ENCODE results near the gene C3orf52.

Gene C3orf52

GRCh38 chr3:112085735-112086075 lies 484 bp upstream of the C3orf52 start:
- no peak for DNase-seq (ENCODE audit: insufficient read length, low spot score)
- peak; percentile 65 for FAIRE-seq

DNA sequence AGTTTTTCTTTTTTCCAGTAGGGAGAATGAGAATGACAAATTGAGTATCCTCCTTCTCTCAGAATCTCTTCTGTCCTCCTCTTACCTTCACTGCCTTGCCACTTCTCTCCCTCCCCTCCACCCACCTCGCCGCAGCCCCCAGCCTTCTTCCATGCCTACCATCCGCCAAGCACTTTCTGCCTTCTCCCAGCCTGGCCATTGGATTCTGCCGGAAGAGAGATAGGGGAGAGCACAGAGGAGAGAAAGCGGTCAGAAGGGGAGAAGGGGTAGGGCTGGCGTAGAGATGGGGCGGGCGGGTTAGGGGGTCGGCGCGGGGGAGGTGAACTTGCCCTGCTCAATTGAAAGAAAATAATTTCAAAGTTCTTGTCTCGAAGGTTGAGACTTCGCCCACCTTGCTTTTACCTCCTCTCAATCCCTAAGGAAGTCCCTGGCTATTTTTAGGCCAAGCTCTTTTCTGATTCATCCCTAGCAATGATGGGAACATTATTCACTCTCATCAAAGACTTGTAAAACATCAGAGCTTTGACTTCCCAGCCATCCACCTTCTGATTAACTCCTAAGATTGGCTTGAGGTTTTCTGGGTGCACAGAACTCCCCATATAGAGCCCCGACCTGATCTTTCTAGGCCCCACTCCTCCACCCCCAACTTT lies 811 bp downstream of the C3orf52 start:
- FAIRE-seq (peak; percentile 26), DNase-seq (ENCODE audit: insufficient read length, low spot score) (no peak)

DNA sequence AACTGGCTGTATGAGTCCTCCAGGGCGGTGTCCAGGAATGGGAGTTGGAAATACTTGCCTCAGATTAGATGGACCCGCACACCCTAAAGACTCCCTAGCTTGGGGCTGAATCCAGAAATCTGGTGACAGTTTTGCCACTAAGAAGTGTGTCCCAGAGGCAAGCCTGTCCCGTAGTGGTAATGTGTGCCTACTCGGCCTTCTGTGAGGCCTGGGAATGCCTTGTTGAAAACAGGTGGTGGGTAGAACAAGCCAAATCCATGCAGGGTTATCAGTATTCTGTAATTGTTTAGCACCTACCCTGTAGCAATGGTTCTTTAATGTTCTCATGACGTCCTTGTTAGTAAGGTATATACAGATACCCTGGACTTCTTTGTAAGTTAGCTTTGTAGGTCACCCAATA lies 1.6 kb downstream of the C3orf52 start:
- FAIRE-seq: no peak
- DNase-seq (ENCODE audit: insufficient read length, low spot score): no peak

- FAIRE-seq: no peak
- DNase-seq (ENCODE audit: insufficient read length, low spot score): no peak
Measured at GRCh38 chr3:112088944-112089343, 2.8 kb downstream of the C3orf52 start.

- no peak for DNase-seq (ENCODE audit: insufficient read length, low spot score)
- FAIRE-seq: no peak
Measured at GRCh38 chr3:112089956-112090886, 4.0 kb downstream of the C3orf52 start.

DNA sequence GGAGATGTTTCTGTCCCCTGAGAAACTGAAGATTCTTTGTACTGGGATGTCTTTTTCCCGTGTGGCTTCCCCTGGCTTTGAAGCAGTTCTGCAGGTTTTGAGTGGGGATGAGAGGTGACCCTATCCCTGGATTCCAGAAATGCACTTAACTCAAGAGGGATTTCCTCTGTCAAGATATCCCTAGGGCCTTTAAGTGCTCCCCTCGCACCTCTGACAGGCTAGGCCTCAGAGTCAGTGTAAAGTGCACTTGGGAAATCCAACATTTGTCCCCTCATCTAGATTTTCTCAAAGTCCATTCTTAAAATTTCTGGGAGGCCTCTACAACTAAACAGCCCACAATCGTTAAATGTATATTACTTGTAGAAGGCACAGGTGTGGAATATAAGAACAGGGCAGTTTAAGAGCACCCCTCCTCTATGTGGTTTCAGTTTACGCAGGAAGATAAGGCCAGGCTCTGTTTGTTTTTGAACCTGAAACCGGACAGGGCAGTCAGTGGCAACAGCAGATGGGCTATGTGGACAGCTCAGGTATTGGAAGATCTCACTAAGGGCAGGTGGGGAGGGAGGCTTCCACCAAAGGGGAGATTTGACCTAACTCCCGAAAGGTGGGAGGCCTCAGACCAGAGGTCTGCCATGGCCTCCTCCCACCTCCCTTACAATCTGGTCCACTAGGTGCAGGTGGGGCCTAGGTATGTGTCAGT lies 4.8 kb downstream of the C3orf52 start:
- FAIRE-seq: no peak

GRCh38 chr3:112092496-112093179 lies 6.4 kb downstream of the C3orf52 start:
- FAIRE-seq: no peak
- DNase-seq (ENCODE audit: insufficient read length, low spot score): no peak

More for the DNA sequence above, 4.8 kb downstream of the C3orf52 start:
- no peak for DNase-seq (ENCODE audit: insufficient read length, low spot score)

GRCh38 chr3:112093180-112093522 lies 7.0 kb downstream of the C3orf52 start:
- no peak for FAIRE-seq
- DNase-seq (ENCODE audit: insufficient read length, low spot score): no peak

- DNase-seq (ENCODE audit: insufficient read length, low spot score) (no peak), FAIRE-seq (no peak)
Measured at GRCh38 chr3:112095731-112096130, 9.5 kb downstream of the C3orf52 start.

- no peak for DNase-seq (ENCODE audit: insufficient read length, low spot score)
- no peak for FAIRE-seq
Measured at GRCh38 chr3:112096176-112096575, 10.0 kb downstream of the C3orf52 start.

DNA sequence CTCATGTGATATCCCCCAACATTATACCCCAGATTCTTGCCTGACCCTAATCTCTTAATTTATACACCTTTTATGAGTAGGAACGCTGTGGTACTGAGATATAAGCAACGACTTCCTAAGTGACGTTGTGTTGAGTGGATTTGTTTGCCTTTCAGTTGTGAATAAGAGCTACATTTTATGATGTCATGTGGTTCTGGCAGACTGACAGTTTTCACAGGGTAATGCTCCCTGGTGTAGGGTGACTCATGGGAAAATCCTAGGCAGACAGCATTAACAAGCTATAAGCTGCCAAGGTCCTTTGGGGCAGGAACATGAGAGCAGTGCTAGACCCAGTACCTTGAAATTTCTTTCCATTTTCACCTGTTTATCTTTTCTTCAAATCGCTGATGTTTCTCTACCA lies 11.2 kb downstream of the C3orf52 start:
- peak; percentile 79 for DNase-seq (ENCODE audit: insufficient read length, low spot score)
- peak; percentile 77 for FAIRE-seq

- DNase-seq (ENCODE audit: insufficient read length, low spot score): peak; percentile 37
- peak; percentile 74 for FAIRE-seq
Measured at GRCh38 chr3:112101916-112102315, 15.7 kb downstream of the C3orf52 start.

GRCh38 chr3:112104774-112105173 lies 18.6 kb downstream of the C3orf52 start:
- DNase-seq (ENCODE audit: insufficient read length, low spot score): no peak
- FAIRE-seq: no peak

- no peak for FAIRE-seq
- no peak for DNase-seq (ENCODE audit: insufficient read length, low spot score)
Measured at GRCh38 chr3:112109322-112109721, 23.1 kb downstream of the C3orf52 start.

DNA sequence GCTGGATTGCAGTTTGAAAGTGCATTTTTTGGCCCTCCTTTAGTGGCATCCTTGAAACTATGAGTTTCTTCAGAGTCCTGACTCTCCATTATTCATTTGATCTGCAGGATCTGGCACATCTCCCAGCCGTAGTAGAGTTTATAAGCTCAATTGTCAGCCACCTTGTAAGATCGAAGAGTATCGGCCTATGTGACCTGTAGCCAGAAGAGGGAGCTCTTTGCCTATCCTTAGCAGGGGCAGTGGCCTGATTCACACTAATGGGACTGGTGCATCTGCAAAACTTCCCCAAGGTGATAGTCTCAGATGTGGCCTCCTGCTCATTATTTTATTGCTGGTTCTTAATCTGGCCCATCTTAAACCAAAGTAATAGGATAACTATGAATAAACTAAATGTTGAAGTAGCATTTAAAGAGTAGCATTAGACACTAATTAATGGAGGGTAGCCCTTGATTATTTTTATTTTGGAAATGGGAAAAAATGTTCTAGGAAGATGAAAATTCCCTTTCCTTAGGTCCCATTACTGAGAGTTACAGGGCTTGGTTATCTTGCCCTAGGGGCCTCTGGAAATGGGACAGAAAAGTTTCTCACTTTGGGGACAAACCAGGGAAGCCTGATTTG lies 25.7 kb downstream of the C3orf52 start:
- DNase-seq (ENCODE audit: insufficient read length, low spot score) (peak; percentile 76), FAIRE-seq (no peak)

GRCh38 chr3:112114576-112115160 lies 28.5 kb downstream of the C3orf52 start:
- no peak for FAIRE-seq
- no peak for DNase-seq (ENCODE audit: insufficient read length, low spot score)

DNA sequence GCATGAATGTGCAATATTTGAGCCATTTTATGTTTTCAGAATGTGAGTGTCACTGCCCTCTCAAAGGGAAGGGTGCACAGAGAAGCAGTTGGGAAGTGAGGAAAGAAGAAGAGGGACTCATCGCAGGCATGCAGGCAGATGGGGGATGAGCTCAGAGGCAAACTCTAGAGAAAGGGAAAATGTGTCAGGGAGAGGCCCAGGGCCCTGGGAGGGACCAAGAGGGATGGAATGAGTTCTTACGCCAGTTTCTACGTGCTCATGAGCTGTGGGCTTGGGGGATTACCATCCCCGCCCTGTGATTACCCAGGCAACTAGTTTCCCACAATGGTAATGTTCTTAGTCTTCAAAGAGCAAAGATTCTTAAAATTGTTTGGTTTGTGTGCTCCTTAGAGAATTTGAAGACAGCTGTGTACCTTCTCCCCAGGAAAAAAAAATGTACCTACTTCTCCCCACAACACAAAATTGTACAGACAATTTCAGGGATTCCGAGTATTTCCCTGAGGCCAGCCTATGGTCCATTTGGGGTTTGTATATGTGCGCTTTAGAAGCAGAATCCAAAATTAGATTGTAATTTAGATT lies 29.1 kb downstream of the C3orf52 start:
- FAIRE-seq (no peak), DNase-seq (ENCODE audit: insufficient read length, low spot score) (no peak)

DNA sequence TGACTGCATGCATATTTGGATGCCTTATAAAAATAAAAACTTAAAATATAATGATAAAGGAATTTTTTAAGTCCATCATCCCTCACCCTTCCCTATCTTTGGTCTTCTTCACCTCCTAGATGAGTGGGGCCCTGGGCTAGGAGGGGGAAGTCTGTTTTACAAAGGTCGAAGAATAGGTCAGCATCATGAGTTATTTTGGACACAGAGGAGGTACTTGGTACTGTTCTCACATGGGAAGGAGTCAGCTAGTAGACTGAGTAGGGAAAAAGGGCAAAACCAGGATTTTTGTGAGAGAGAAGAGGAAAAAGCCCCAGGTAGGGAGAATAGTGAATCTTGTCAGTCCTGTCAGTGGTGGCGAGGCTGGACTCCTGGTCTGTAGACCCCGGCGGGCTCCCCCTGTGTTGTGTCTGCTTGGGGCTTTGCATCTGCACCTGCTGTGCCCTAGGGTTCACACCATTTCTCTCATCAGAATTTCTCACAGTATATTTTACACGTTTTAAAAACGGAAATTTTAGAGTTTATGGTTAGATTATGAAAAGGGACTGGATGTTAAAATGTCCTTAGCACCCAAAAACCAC lies 29.7 kb downstream of the C3orf52 start:
- FAIRE-seq: no peak
- DNase-seq (ENCODE audit: insufficient read length, low spot score): no peak

GRCh38 chr3:112116748-112117186 lies 30.6 kb downstream of the C3orf52 start:
- DNase-seq (ENCODE audit: insufficient read length, low spot score): no peak
- no peak for FAIRE-seq
